22Rv1 (cell line): ENCODE data around the gene NCR2.

ENCODE experiments used
- H3K27ac ChIP-seq: fragments of 450-650 bp; 2 replicates; pipeline ENCODE4 v1.5.1; 2017
- ZFX ChIP-seq: fragments of 450-650 bp; IDR thresholded peaks from 2 replicates; pipeline ENCODE4 v1.6.1; 2017; ENCODE audit warnings: antibody characterized with exemption, borderline replicate concordance
- TF ChIP-seq, protein P1 (sequence below): fragments of 450-650 bp; IDR thresholded peaks from 2 replicates; pipeline ENCODE4 v1.5.1; 2017; ENCODE audit warnings: mild to moderate bottlenecking

NCR2 gene

DNA sequence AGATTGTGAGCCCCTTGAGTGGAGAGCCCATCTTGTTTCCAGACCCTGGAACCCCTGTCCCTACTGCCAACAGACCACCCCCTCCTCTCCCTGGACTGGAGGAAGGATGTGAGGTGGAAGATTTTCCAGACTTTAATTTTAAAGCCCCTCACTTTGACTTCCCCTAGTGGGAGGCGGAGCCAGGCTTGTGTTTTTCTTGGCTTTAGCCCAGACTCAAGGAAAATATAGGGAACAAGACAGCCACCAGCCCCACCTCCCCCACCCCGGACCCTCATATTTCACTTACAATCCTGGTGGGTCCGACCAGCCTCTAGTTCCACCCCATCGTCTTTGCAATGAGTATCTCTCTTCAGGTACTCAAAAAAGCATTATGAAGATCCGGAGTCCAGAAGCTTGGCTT lies 40.8 kb downstream of the NCR2 start:
- TF ChIP-seq, protein P1, sequence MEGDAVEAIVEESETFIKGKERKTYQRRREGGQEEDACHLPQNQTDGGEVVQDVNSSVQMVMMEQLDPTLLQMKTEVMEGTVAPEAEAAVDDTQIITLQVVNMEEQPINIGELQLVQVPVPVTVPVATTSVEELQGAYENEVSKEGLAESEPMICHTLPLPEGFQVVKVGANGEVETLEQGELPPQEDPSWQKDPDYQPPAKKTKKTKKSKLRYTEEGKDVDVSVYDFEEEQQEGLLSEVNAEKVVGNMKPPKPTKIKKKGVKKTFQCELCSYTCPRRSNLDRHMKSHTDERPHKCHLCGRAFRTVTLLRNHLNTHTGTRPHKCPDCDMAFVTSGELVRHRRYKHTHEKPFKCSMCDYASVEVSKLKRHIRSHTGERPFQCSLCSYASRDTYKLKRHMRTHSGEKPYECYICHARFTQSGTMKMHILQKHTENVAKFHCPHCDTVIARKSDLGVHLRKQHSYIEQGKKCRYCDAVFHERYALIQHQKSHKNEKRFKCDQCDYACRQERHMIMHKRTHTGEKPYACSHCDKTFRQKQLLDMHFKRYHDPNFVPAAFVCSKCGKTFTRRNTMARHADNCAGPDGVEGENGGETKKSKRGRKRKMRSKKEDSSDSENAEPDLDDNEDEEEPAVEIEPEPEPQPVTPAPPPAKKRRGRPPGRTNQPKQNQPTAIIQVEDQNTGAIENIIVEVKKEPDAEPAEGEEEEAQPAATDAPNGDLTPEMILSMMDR: no peak
- no peak for TF ChIP-seq ZFX

DNA sequence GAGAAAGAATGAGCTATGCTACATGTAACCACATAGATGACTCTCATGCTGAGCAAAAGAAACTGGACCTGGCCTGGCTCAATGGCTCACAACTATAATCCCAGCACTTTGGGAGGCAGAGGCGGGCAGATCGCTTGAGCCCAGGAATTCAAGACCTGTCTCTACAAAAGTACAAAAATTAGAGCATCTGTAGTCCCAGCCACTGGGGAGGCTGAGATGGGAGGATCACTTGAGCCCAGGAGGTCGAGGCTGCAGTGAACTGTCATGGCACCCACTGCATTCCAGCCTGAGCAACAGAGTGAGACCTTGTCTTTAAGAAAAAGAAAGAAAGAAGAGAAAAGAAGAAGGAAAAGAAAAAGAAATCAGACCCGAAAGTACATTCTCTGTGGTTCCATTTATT lies 41.7 kb downstream of the NCR2 start:
- no peak overlapping the region for H3K27ac ChIP-seq
- no peak for TF ChIP-seq ZFX
- TF ChIP-seq, protein P1: no peak

More for the DNA sequence above, 40.8 kb downstream of the NCR2 start:
- no peak overlapping the region for H3K27ac ChIP-seq

DNA sequence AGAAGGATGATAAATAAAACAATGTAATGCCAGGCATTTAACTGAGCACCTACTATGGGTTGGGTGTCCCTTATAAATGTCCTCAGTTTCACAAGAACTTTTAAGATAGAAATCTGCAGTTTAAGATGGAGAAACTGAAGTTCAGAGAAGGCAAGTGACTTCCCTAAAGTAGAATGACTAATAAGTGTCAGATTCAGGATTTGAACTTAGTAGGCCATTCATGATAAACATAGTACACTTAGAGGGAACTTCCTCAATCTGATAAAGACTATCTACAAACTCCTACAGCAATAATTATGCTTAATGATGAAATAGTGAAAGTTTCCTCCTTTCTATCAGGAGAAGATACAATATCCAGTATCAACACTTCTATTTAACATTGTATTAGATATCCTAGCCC lies 43.9 kb downstream of the NCR2 start:
- TF ChIP-seq, protein P1: no peak
- no peak for TF ChIP-seq ZFX
- H3K27ac ChIP-seq: no peak overlapping the region

DNA sequence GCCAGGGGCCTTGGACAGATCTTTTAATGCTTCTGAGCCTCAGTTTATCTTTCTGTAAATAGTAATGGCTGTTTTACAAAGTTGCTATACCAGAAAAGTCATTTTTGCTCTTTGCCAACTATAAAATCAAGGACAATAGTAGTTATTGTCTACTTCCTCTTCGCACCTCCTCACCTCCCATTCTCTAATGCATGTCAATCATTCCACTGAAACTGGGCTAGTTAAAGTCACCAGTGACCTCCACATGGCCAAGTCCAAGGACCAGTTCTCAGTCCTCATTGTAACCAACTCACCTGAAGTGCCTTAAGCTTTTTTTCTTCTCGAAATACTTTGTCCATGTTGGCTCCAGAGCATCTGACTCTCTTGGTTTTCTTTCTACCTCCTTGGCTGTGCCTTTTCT lies 51.2 kb downstream of the NCR2 start:
- no peak overlapping the region for H3K27ac ChIP-seq
- no peak for TF ChIP-seq ZFX
- TF ChIP-seq, protein P1: no peak

DNA sequence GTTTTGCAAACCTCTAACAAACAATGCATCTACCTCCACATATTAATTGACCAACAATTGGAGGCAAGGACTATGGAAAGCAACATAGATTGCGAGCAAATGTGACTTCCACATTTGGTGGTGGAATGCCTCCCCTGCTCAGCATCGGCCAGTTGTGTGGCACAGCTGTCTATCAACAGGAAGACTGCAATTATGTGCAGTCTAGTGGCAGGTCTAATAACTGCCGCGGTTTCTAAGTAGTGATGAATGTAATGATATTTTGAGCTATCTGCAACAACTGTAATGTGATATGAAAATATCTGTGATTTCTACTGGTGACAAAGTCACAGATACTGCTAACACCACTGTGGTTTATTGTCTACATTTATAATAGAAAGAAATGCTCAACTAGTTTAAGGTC lies 56.8 kb downstream of the NCR2 start:
- no peak overlapping the region for H3K27ac ChIP-seq
- TF ChIP-seq ZFX: no peak
- TF ChIP-seq, protein P1: no peak

DNA sequence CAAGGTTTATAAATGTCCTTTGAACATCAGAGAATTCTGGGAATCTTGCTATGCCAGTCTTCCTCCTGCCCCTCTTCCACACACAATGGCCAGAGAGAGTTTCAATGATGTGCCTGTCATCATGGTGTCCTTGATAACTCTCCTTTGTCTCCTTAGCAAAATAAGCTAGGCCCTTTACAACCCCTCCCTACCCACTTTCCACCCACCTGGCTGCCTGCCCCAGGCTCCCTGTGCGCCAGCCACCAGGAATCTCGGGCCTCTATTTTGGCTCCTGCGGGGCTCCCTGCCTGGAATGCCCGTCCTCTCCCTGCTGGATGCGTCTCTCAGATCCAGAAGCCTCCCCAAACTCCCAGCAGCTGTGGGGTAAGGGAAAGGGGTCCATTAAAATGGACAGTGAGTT lies 60.9 kb downstream of the NCR2 start:
- TF ChIP-seq, protein P1: no peak
- no peak for TF ChIP-seq ZFX
- no peak overlapping the region for H3K27ac ChIP-seq

DNA sequence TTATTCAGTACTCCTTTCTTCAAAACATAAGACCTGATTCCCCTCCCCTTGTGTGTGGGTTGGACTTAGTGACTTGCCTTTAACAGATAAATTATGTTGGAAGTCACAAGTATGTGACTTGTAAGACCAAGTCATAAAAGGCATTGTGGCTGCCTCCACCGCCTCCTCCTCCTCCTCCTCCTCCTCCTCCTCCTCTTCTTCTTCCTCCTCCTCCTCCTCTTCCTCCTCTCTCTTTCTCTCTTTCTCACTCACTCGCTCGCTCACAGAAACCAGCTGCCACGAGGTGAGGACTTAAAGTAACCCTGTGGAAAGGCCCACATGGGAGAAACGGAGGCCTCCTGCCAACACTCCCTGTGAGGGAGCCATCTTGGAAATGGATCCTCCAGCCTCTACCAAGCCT lies 64.0 kb downstream of the NCR2 start:
- TF ChIP-seq, protein P1: no peak
- no peak for TF ChIP-seq ZFX
- no peak overlapping the region for H3K27ac ChIP-seq
